Breast epithelium (tissue), 4 donors: Measurements from ENCODE around the gene ENAH. TPM values are rescaled to one million over a fixed set of nuclear protein-coding genes. Genes with fewer than 3 reads are reported as not detected.

ENCODE experiments used
- DNase-seq, 2 donors: peaks; one replicate each; pipeline ENCODE4 v3.0.0-alpha.2; 2019; ENCODE audit warnings: low spot score in 2 of 2
- H3K27ac ChIP-seq, 2 donors: fragments of 200-600 bp; sonication (generic) in 1 of 2; one replicate each; pipeline ENCODE4 v1.5.1; 2016 to 2019; ENCODE audit warnings: mild to moderate bottlenecking in 1 of 2
- H3K27me3 ChIP-seq, 2 donors: fragments of 200-600 bp; sonication (generic) in 1 of 2; one replicate each; pipeline versions ENCODE4 v1.5.1 to v1.6.0; 2017 to 2019; ENCODE audit warnings: control low read depth in 1 of 2, mild to moderate bottlenecking in 1 of 2
- H3K36me3 ChIP-seq: fragments of 200-600 bp; one replicate; pipeline ENCODE4 v1.5.1; 2019
- H3K4me1 ChIP-seq, 2 donors: fragments of 200-600 bp; sonication (generic); one replicate each; pipeline ENCODE4 v1.5.1; 2016 to 2019; ENCODE audit warnings: control low read depth in 1 of 2
- H3K4me3 ChIP-seq, 3 donors: fragments of 200-600 bp; sonication (generic); 1 replicate in 2 of 3; 2 replicates in 1 of 3; pipeline ENCODE4 v1.5.1; 2016 to 2019; ENCODE audit warnings: mild to moderate bottlenecking in 3 of 3, moderate library complexity in 2 of 3
- H3K9me3 ChIP-seq, 2 donors: fragments of 200-600 bp; sonication (generic) in 1 of 2; one replicate each; pipeline ENCODE4 v1.5.1; 2016 to 2019; ENCODE audit warnings: control low read depth in 1 of 2
- CTCF ChIP-seq, 3 donors: fragments of 450-650 bp; IDR thresholded peaks; one replicate each; pipeline ENCODE4 v1.5.1; 2016 to 2017; ENCODE audit warnings: antibody characterized with exemption in 3 of 3, mild to moderate bottlenecking in 3 of 3, moderate library complexity in 3 of 3
- POLR2A ChIP-seq: fragments of 450-650 bp; IDR thresholded peaks from one replicate; pipeline ENCODE4 v1.6.1; 2016; ENCODE audit warnings: antibody characterized with exemption, mild to moderate bottlenecking, moderate library complexity
- POLR2AphosphoS5 ChIP-seq, 3 donors: sonication (generic); formaldehyde crosslinking; IDR thresholded peaks; one replicate each; pipeline ENCODE4 v1.6.1; 2017; ENCODE audit warnings: antibody characterized with exemption in 3 of 3
- intact Hi-C: fragments of 100-400 bp; cut with DNase I; formaldehyde crosslinking; loops from one replicate; pipeline ENCODE4 v1.15.1; 2023; ENCODE audit warnings: low total_unique reads
- total RNA-seq, 3 donors: library from RNA; depleted of rRNA; stranded (reverse); fragments of >200 nt; gene quantifications; one replicate each; pipeline ENCODE4 v1.1.0, GENCODE V29; 2016

ENAH gene
- total RNA-seq, 3 donors from 2014 or later = 36.2 to 62.9 (median 48.2) TPM

- Histone ChIP-seq H3K36me3 (no peaks in the 10 kb centered on the region), H3K27ac (no peak overlapping the region), H3K27me3 (no peaks in the 10 kb centered on the region), H3K4me3 (no peak overlapping the region), H3K4me1 (no peaks in the 10 kb centered on the region), H3K9me3 (no peaks in the 10 kb centered on the region)
- no peak for TF ChIP-seq POLR2A
- TF ChIP-seq CTCF (IDR thresholded peaks at IDR 0.05) = no peak
- TF ChIP-seq POLR2AphosphoS5 (IDR thresholded peaks at IDR 0.05) = no peak
- no peak for DNase-seq
- intact Hi-C loops = no loop called here
Measured at GRCh38 chr1:225592362-225593025, 60.4 kb downstream of the ENAH start.

- Histone ChIP-seq H3K27me3 (no peaks in the 10 kb centered on the region), H3K36me3 (no peaks in the 10 kb centered on the region), H3K27ac (no peak overlapping the region), H3K4me3 (no peak overlapping the region), H3K9me3 (no peaks in the 10 kb centered on the region), H3K4me1 (no peaks in the 10 kb centered on the region)
- no peak for TF ChIP-seq CTCF (IDR thresholded peaks at IDR 0.05)
- no peak for TF ChIP-seq POLR2AphosphoS5 (IDR thresholded peaks at IDR 0.05)
- no peak for TF ChIP-seq POLR2A
- intact Hi-C loops = no loop called here
- DNase-seq = no peak
Measured at GRCh38 chr1:225587310-225587709, 65.6 kb downstream of the ENAH start.

- Histone ChIP-seq H3K9me3 (no peaks in the 10 kb centered on the region), H3K4me1 (no peaks in the 10 kb centered on the region), H3K27me3 (no peaks in the 10 kb centered on the region), H3K4me3 (no peak overlapping the region), H3K36me3 (no peaks in the 10 kb centered on the region), H3K27ac (no peak overlapping the region)
- no peak for TF ChIP-seq POLR2AphosphoS5 (IDR thresholded peaks at IDR 0.05)
- no peak for TF ChIP-seq POLR2A
- no peak for TF ChIP-seq CTCF (IDR thresholded peaks at IDR 0.05)
- no peak for DNase-seq
- intact Hi-C loops = no loop called here
Measured at GRCh38 chr1:225581186-225581585, 71.7 kb downstream of the ENAH start.

- no peaks in the 10 kb centered on the region for H3K27me3 ChIP-seq
- H3K27ac ChIP-seq = no peak overlapping the region
- intact Hi-C loops = no loop called here
- no peaks in the 10 kb centered on the region for H3K4me1 ChIP-seq
- TF ChIP-seq CTCF (IDR thresholded peaks at IDR 0.05) (no peak), POLR2AphosphoS5 (IDR thresholded peaks at IDR 0.05) (no peak), POLR2A (no peak)
- DNase-seq = no peak
- H3K9me3 ChIP-seq = no peaks in the 10 kb centered on the region
- H3K4me3 ChIP-seq = no peak overlapping the region
- no peaks in the 10 kb centered on the region for H3K36me3 ChIP-seq
Measured at GRCh38 chr1:225580238-225581099, 72.5 kb downstream of the ENAH start.
